GM08714 (cell line): Measurements from ENCODE around the gene WDR45.
A peak's percentile ranks its signal among the peaks of the same experiment; 100 is the strongest.

Source experiments
- H3K4me3 ChIP-seq: fragments of 200-500 bp; sonication (Bioruptor generic); 2 replicates; pipeline ENCODE4 v1.5.1; 2014; ENCODE audit warnings: mild to moderate bottlenecking, low read length, inconsistent platforms
- ZNF274 ChIP-seq: IDR thresholded peaks from 2 replicates; pipeline ENCODE4 v1.6.1; 2012; ENCODE audit warnings: mild to moderate bottlenecking, low read depth, low read length

Gene WDR45

DNA sequence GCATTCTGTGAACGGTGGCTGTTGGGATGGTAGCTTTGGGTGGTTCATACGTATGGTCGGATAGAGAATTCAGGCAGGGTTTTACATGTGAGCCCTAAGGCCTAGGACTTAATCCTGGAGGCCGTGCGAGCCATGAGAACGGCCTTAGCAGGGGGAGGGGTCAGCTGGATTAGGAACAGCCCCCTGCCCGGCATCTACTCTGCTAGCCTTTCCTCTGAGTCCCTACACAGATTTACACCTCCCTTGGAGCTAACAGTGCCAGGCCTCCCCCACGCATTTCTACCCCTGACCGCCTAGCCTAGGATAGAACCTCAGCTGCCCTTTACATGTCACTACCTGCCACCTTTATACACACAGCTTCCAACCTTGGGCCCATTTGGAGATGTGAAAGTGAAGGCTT is 13.0 kb downstream of the WDR45 start:
- no peak overlapping the region for H3K4me3 ChIP-seq
- TF ChIP-seq ZNF274, result no peak

DNA sequence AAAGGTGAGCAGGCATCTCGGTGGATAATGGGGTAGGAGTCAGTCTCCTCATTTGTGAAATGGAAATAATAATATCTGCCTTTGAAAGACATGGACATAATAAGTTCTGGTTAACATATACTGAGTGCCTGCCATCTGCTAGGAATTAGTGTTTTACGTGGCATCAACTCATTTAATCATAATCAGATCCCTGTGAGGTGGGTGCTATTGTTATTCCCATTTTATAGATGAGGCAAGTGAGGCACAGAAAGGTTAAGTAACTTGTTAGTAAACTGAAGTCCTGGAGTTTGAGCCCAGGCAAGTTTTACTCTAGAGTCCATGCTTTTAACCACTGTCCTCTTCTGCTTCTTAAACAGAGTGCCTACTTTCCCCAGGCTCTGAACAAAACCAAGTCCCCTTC is 13.4 kb downstream of the WDR45 start:
- H3K4me3 ChIP-seq, result no peak overlapping the region
- no peak for TF ChIP-seq ZNF274

DNA sequence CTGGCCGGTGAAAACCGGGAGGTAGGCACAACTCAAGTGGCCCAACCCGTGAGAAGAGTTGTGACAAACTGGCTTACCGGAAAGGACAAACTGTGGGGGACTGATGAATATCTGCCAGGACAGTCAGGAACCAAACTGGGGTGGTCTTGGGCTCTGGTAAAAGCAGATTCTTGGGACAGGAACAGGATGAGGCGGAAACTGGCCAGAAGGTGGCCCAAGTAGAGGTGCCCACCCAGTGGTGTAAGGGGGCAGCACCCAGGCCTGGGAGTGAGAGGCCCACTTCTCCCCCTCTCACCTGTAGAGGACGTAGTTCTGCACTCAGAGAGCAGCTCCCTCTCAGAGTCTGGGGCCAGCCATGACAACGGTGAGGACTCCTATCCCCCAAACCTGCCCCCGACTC is 15.0 kb downstream of the WDR45 start:
- TF ChIP-seq ZNF274, result no peak
- no peak overlapping the region for H3K4me3 ChIP-seq

DNA sequence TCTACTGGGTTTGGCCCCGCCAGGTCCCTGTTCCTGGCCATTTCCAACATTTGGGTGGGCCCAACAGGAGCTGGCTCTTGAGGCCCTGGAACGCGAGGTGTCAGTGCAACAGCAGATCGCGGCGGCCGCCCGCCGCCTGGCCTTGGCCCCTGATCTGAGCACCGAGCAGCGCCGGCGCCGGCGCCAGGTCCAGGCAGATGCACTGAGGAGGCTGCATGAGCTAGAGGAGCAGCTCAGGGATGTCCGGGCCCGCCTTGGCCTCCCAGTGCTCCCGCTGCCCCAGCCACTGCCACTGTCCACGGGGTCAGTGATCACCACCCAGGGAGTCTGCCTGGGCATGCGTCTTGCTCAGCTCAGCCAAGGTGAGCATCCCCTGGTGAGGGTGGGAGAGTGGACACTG is 15.4 kb downstream of the WDR45 start:
- no peak for TF ChIP-seq ZNF274
- no peak overlapping the region for H3K4me3 ChIP-seq

DNA sequence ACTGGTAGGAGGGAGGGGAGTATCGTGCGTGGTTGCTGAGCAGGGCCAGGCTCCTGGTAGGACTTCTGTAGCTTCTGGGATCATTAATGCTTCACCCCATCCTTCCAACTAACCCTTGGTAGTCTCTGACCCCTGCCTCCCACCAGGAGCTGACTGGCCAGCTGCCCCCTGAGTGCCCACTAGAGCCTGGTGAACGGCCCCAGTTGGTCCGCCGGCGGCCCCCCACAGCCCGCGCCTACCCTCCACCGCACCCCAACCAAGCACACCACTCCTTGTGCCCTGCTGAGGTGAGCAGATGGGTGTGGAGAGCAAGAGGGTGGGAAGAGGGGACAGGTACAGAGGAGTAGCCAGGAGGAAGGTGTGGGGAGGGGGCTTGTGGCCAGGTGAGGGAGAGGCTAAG is 16.0 kb downstream of the WDR45 start:
- no peak overlapping the region for H3K4me3 ChIP-seq
- no peak for TF ChIP-seq ZNF274

DNA sequence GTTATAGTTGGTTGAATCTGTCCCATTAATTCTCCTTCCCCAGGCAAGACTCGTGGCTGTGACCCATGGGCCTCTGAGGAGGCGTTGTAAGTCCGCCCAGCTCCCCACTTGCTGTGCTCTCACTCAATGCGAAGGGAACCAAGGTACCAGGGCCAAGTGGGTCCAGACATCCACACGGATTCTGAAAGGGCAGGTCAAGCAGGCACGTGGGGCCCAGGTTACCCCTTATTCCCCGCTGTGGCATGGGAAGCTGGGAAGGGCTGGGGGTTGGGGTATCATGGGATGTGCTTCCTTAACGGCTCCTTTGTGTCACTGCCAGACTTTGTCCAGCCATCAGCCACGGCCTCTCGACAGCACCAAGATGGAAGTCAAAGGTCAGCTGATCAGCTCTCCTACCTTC is 17.8 kb downstream of the WDR45 start:
- H3K4me3 ChIP-seq, result no peak overlapping the region
- no peak for TF ChIP-seq ZNF274

DNA sequence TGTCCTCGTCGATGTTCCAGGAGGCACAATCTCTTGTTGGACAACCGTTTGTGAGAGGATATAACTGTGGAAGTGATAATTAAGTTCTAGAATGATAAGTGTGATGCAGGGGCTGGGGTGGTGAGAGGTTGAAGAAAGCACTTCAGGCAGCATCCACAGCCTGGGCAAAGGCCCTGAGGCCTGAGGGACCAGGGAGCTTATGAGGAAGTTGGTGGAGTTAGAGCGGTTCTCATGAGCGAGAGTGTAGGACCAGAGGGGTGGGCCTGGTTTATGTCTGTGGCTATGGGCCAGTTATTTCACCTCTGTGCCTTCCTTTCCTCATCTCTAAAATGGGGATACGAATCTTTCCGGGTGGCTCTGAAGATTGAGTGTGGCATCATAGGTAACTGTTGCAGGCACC is 18.2 kb downstream of the WDR45 start:
- H3K4me3 ChIP-seq, result no peak overlapping the region
- no peak for TF ChIP-seq ZNF274

DNA sequence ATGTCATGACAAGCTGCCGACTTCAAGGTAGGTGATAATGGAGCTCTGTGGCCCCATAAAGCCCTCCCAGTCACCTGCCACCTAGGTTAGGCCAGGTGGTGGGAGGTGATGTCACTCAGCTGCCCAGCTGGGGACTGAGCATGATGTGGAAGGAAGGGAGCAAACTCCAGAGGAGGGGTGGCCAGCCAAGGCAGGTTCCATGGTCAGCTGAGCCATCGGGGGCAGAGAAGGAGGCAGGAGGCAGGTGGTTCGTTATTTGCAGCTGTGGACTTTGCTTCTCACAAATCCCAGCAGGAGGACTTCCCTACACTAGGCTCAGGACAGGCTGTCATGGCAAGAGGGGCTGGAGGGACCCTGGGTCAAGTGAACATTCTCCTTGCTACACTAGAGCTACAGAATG is 18.8 kb downstream of the WDR45 start:
- no peak for TF ChIP-seq ZNF274
- H3K4me3 ChIP-seq, result no peak overlapping the region

DNA sequence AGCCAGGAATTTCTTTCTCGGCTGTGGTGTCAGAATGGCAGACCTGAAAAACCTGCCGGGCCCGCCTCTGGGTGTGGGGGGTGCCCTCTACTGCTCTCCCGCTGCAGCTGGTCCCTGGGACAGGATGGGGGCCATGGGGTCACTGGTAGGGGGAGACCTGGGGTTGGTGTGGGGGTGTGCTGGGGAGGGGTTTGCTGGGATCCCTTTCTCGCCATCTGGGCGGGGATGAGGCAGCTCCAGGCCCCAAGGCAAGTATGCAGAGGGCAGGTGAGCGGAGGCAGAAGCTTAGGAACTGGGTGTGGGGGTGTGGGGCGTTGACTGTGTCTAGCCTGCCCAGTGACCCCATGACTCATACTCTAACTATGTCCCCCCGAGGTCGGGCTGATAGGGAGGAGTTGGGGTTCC is 20.0 kb downstream of the WDR45 start:
- TF ChIP-seq ZNF274, result no peak
- no peak overlapping the region for H3K4me3 ChIP-seq

DNA sequence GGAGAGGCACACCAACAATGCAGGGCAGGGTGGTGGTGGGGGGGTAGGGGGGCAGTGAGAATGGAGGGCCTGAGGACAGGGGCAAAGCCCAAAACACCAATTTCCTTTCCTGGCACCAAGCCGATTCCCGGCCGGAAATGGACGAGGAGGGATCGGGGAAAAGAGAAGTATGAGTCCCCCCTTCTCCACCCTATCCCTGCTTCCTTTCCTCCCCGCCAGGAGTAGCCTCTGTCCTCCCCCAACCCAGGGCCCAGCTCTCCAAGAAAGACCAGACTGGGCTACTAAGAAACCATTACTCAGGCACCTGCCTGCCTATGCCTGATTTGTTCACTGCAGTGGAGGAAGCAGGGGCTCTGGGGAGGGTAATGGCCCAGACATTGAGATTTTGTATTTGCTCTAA is 20.5 kb downstream of the WDR45 start:
- no peak overlapping the region for H3K4me3 ChIP-seq
- no peak for TF ChIP-seq ZNF274

DNA sequence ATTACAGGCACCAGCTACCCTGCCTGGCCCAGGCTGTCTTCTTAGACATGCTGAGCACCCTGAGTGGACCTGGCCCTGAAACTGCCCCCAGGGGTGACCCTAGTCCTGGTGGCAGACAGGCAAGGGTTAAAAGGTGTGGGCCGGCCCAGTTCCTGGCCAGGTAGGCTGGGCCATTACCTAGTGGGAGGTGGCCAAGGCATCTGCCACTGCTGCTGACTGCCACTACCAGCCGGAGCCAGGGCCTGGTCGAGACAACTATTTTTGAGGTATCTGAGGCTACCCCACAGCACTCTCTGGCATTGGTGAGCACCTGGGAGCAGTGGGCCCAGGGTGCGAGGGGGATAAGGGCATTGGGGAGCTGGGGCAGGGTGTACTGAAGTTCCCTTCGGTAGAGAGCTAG is 20.9 kb downstream of the WDR45 start, which contains the start of gene CCDC120:
CCDC120 (plus strand) TSS at position 206 of the 400 bp plus-strand sequence. CDS start 3,043 bp downstream, outside the sequence.
- TF ChIP-seq ZNF274, result no peak
- H3K4me3 ChIP-seq, result no peak within 1 kb of the TSS

DNA sequence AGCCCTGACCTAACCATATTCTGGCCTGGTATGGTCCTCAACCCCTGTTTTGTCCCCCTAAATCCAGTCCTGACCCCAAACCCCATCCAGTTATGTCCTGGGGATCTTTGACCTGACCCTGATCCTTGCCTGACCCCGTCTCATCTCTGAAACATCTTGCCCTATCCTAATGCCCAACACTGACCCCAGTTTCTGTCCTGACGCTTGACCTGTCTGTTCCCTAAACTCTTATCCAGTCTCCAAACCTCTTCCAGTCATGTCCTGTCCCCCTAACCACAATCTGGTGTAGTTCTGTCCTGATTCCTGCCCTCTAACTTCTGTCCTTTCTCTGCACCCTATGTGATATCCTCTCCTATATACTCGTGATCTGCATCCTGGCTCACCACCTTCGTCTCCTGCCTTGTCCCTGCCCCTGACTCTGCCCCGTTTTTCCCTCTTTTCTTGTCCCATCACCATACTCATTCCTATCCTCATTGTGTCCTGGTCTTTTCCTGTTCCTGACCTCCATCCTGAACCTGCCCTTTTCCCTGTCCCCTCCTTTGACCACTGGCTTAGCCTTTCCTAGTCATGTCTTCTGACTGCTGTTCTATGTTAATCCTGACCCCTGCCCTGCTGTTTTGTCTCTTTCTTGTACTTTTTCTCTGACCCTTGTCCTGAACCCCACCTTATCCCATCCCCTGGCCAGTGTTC is 25.5 kb downstream of the WDR45 start:
- TF ChIP-seq ZNF274, result no peak

DNA sequence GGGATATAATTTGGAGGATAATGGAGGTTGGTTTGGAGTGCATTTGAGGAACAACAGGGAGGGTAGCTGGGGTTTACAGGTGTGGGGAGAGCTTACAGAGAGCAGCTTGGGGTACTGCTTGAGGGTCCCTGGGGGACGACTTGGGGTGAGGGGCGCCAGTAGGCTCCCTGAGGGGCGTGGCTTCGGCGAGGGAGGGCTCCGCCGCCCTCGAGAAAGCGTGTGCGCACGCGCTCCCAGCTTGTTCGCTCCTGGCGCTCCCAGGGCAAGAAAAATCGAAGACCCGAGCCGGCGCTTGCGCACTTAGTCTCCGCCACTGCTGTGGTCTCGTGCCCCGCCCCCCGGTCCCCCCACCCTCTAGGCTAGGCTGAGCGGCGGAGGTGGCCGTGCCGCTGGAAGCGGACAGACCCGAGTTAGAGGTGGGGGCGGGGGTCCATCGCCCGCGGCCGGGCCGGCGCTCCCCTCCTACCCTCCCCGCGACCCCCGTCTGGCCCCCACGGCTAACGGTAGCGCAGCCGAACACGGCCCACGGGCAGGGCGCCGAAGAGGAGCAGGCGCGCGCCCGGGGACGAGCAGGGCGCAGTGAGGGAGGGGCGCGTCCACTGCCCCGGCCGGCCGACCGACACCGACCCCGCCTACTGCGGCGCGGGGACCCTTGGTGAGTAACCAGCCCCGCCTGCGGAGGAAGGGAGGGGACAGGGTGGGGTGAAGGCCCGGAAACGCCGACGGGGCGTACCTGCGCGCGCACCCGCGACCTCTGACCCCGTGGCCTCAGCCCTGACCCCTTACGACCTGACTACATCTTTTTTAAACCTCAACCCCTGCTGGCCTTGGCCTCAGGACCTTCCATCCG is 26.2 kb downstream of the WDR45 start:
- TF ChIP-seq ZNF274, result no peak
- H3K4me3 ChIP-seq, result peak overlapping the region; percentile 22; the same call in 1 of the 2 replicates

More for the DNA sequence above, 25.5 kb downstream of the WDR45 start:
- peak overlapping the region; percentile 14; the same call in 1 of the 2 replicates for H3K4me3 ChIP-seq

DNA sequence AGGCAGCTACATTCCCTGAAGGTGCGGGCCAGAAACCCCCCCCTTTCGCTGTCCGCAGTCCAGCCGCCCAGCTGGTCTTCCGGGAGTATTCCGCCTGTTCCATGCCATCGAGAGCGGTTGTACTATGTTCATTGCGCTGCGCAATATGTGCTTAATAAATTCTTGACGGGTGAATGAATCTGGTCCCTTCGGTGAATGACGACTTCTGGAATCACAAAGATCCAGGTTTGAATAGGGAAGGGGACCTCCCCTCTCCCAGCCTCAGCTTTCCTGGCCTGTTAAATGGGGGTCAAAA is 35.8 kb downstream of the WDR45 start:
- TF ChIP-seq ZNF274, result no peak
- H3K4me3 ChIP-seq, result no peak overlapping the region; the same call in 1 of the 2 replicates
